ENCODE measurements around the gene AP1M1. TPM values are rescaled to one million over a fixed set of nuclear protein-coding genes. Genes with fewer than 3 reads are reported as not detected.

Gene AP1M1
- total RNA-seq, 4 donors from 2014 or later = 68.2 to 119 (median 73.5) TPM

DNA sequence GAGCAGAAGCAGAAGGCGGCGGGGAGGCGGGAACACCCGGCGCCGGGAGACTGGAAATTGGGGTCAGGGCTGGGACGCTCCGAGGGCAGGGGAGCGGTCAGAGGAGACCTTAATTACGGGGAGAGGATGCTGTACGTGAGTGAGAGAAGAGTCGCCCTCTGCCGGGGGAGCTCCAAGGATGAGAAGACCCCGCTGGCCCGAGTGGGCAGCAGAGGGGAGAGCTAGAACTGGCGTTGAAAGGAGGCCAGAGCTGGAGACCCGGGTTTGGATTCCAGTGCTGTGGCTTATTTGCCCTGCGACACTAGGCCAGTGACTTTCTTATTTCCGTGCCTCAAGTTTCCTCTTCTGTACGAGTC lies 12.0 kb upstream of the AP1M1 start:
- in situ Hi-C loops (cut with MboI; ENCODE audit: low sequenced_read_pairs in 4 of 4) (loop anchor here in 3 of 4 donors (5.0 to 25.0 kb wide), 3 partner anchors 143 to 598 kb away; no protein-coding TSS in a partner anchor), intact Hi-C loops (cut with DNase I; ENCODE audit: low total_unique reads) (loop anchor here (1.0 to 10.0 kb wide), 3 partner anchors 12 to 1061 kb away; partner anchors contain the start of genes AP1M1 and RAB8A)
- DNase-seq (peak in 1 of 2 donors; percentile 27), ATAC-seq (peak; percentile 19 to 27)
- H3K9me3 ChIP-seq = no peaks in the 10 kb centered on the region
- H3K27me3 ChIP-seq = peaks cover 0 to 5% (median 0%) of the 10 kb centered on the region in 3 donors
- peak overlapping the region; percentile 83 to 95 (median 92) for H3K4me3 ChIP-seq
- peaks cover 10 to 11% of the 10 kb centered on the region in 2 donors for H3K4me1 ChIP-seq
- H3K27ac ChIP-seq = peak overlapping the region; percentile 82 to 88 (median 86)
- TF ChIP-seq POLR2A (IDR thresholded peaks at IDR 0.05) = no peak
- TF ChIP-seq, protein P1, sequence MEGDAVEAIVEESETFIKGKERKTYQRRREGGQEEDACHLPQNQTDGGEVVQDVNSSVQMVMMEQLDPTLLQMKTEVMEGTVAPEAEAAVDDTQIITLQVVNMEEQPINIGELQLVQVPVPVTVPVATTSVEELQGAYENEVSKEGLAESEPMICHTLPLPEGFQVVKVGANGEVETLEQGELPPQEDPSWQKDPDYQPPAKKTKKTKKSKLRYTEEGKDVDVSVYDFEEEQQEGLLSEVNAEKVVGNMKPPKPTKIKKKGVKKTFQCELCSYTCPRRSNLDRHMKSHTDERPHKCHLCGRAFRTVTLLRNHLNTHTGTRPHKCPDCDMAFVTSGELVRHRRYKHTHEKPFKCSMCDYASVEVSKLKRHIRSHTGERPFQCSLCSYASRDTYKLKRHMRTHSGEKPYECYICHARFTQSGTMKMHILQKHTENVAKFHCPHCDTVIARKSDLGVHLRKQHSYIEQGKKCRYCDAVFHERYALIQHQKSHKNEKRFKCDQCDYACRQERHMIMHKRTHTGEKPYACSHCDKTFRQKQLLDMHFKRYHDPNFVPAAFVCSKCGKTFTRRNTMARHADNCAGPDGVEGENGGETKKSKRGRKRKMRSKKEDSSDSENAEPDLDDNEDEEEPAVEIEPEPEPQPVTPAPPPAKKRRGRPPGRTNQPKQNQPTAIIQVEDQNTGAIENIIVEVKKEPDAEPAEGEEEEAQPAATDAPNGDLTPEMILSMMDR (IDR thresholded peaks at IDR 0.05 in 4 of 5, conservative IDR thresholded peaks at IDR 0.05 in 1 of 5) = peak in 2 of 5 experiments; percentile 32 to 33
- peaks cover 0 to 26% of the 10 kb centered on the region in 2 donors for H3K36me3 ChIP-seq

DNA sequence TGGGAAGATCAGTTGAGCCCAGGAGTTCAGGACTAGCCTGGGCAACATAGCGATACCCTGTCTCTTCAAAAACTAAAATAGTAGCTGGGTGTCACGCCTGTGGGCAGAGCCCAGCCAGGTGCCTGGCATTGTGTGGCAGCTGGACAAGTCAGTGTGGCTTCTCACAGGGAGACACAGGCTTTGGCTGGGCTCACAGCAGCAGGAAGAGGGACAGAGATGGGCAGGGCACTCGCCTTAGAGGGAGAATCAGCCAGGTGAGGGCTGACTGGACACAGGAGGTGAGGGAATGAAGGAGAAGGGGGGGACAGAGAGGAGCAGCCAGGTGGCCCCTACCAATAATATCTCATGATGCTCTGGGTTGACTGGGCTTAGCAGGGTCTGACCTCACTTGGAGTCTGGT lies 9.2 kb upstream of the AP1M1 start:
- Histone ChIP-seq H3K4me3 (no peak overlapping the region), H3K9me3 (no peaks in the 10 kb centered on the region), H3K27ac (no peak overlapping the region), H3K4me1 (peaks cover 10 to 11% of the 10 kb centered on the region in 2 donors), H3K27me3 (no peaks in the 10 kb centered on the region), H3K36me3 (peaks cover 0 to 42% of the 10 kb centered on the region in 2 donors)
- ATAC-seq (no peak), DNase-seq (no peak)
- in situ Hi-C loops (cut with MboI; ENCODE audit: low sequenced_read_pairs in 4 of 4) (loop anchor here in 3 of 4 donors (5.0 to 25.0 kb wide), 3 partner anchors 146 to 601 kb away; no protein-coding TSS in a partner anchor), intact Hi-C loops (cut with DNase I; ENCODE audit: low total_unique reads) (loop anchor here (10.0 kb wide), 1 partner anchor 1064 kb away; a partner anchor contains a TSS)
- no peak for TF ChIP-seq POLR2A (IDR thresholded peaks at IDR 0.05)
- TF ChIP-seq, protein P1 (IDR thresholded peaks at IDR 0.05 in 4 of 5, conservative IDR thresholded peaks at IDR 0.05 in 1 of 5) = no peak

DNA sequence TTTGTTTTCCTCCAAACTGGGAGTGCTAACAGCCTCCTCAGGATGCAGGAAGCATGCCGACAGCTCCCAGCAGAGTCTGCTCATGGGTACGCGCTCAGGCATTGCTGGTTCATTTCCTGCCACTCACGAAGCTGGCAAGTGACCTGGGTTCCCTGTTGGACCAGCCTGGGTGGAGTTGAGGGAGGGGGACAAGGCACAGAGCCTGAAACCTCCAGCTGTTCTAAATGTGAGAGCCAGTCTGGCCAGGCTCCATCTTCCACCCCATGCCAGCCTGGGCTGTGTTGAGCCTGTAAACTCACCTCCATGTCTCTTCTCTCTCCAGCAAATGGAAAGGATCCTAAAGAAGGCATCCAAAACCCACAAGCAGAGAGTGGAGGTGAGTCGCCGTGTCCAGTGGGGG lies 7.5 kb upstream of the AP1M1 start:
- H3K4me3 ChIP-seq = no peak overlapping the region
- ATAC-seq = peak in 1 of 2 donors; percentile 15
- H3K4me1 ChIP-seq = peaks cover 10 to 11% of the 10 kb centered on the region in 2 donors
- TF ChIP-seq, protein P1 (IDR thresholded peaks at IDR 0.05 in 4 of 5, conservative IDR thresholded peaks at IDR 0.05 in 1 of 5) = no peak
- TF ChIP-seq POLR2A (IDR thresholded peaks at IDR 0.05) = no peak
- peaks cover 0 to 42% of the 10 kb centered on the region in 2 donors for H3K36me3 ChIP-seq
- no peaks in the 10 kb centered on the region for H3K27me3 ChIP-seq
- peak overlapping the region in 3 of 4 donors; percentile 26 to 58 (median 41) for H3K27ac ChIP-seq
- intact Hi-C loops (cut with DNase I; ENCODE audit: low total_unique reads) = loop anchor here (10.0 kb wide), 1 partner anchor 355 kb away; no protein-coding TSS in a partner anchor
- H3K9me3 ChIP-seq = no peaks in the 10 kb centered on the region
- DNase-seq = peak in 1 of 2 donors; percentile 50
- in situ Hi-C loops (cut with MboI; ENCODE audit: low sequenced_read_pairs in 4 of 4) = loop anchor here in 3 of 4 donors (10.0 to 25.0 kb wide), 3 partner anchors 75 to 603 kb away; partner anchors contain the start of gene RAB8A (in 1 of the 3)

DNA sequence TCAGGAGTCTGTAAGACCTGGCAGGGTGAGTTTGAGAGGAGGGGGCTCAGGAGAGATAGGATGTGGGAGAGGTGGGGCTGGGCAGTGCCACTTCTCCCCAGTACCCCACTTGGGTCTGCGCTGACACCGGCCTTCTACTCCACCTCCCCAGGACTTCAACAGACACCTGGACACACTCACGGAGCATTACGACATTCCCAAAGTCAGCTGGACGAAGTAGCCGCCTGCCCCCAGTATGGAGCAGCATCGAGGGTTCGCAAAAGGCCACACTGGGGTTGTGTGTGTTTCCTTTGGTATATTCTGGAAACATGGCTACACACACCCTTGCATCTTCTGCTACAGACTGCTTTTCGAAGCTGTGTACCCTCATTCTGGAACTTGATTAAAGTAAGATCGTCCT lies 7.0 kb upstream of the AP1M1 start:
- Histone ChIP-seq H3K9me3 (no peaks in the 10 kb centered on the region), H3K27ac (peak overlapping the region in 3 of 4 donors; percentile 26 to 58 (median 41)), H3K27me3 (no peaks in the 10 kb centered on the region), H3K36me3 (peaks cover 0 to 42% of the 10 kb centered on the region in 2 donors), H3K4me3 (no peak overlapping the region), H3K4me1 (peaks cover 10 to 11% of the 10 kb centered on the region in 2 donors)
- in situ Hi-C loops (cut with MboI; ENCODE audit: low sequenced_read_pairs in 4 of 4) = loop anchor here in 3 of 4 donors (10.0 to 25.0 kb wide), 3 partner anchors 76 to 603 kb away; partner anchors contain the start of gene RAB8A (in 1 of the 3)
- no peak for ATAC-seq
- TF ChIP-seq POLR2A (IDR thresholded peaks at IDR 0.05) = no peak
- TF ChIP-seq, protein P1 (IDR thresholded peaks at IDR 0.05 in 4 of 5, conservative IDR thresholded peaks at IDR 0.05 in 1 of 5) = no peak
- intact Hi-C loops (cut with DNase I; ENCODE audit: low total_unique reads) = loop anchor here (10.0 kb wide), 1 partner anchor 356 kb away; no protein-coding TSS in a partner anchor
- DNase-seq = no peak

All from gastrocnemius medialis (tissue), 4 donors.